NCI-H2081 treated with DMSO at 0.1 percent for 48 hours (cell line): ENCODE measurements around the gene CCDC68.
"Not testable (repeated sequence)": the region's sequence is repeated elsewhere in the genome, so short reads cannot be mapped to it uniquely, and the experiment has no call there.

Source experiments
- DNase-seq: peaks from one replicate; lab custom pipeline; 2025; lab: John Stamatoyannopoulos, UW

Gene CCDC68

DNA sequence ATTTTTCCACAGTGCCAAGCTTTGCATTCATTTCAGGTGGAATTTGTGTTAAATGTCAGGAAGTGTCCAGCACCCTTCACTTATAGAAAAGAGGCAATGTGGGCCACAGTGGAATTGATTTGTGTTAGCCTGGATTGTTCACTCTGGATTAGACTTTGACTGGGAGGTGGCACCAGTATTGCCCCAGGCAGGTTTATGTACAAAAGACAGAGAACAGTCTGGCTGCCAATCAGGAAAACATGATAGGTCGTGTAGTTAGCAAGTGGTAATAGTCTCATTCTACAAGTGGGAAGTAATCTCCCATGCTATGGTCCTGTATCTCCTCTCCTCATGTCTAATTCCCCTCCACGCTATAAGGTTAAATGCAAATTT, 85.4 kb downstream of the CCDC68 start:
- no peak for DNase-seq

DNA sequence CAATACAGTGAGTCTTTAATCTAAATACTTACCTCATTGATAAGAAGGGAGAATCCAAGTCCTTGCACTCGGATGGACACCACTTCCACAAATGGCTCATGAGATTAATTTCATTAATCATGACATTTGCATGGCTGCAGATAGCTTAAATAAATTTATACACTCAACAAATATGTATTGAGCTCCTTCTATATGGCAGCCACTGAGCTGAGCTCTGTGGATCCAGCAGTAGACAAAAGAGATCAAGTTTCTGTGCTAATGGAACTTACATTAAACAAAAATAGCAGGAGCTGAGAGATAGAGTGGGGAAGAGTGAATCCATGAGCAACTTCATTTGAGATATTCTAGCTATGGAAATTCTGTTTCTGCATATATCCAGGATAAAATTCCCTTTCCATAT, 86.6 kb downstream of the CCDC68 start:
- no peak for DNase-seq

DNA sequence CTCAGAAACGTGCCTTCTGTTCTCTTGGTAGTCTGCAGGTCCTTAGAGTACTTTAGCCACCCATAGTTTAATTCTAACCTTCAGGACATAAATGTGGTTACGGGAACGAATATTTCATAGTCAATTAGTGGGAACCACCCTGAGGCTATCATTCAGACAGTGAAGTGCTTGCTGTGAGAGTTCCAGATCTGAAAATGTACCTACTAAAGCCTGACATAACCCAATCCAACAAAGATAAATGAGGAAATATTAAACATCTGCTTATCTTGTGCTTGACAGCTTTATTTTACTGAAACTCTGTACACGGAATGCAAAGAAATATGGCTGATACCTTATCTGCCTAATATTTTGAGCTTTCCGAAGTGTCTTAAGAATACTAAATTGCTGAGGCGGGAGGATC, 88.0 kb downstream of the CCDC68 start:
- DNase-seq = no peak

DNA sequence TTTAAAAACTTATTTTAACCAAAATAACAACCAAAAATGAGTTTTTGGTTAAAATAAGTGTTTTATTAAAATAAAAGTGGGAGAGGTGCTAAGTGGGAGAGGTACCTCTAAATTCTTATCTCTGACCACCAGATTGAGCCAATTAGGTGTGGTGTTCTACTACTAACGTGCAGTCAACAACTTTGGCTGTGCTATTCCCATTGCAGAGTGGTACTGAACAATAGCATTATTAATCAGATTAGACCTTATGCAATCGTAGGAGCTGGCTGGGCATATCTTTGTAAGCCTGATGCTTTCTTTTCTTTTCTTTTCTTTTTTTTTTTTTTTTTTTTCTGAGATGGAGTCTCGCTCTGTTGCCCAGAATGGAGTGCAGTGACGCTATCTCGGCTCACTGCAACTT, 92.1 kb downstream of the CCDC68 start:
- DNase-seq = no peak

DNA sequence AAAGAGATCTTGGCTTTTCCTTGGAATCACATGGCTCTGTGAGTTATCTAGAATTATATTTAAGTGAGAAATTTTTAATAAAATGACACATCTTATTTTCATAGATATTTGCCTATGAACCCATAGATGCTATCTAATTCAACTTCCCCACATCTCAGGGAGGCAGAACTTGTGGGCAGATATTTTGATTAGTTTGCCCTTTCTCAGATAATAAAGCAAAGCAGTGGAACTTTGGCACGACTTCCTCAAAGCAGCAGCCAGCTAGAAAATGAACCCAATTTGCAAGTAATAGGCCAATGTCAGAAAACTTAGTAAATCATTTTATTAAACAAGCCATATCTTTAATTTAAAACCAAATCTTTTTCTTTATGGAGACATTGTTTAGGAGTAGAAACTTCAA, 98.3 kb downstream of the CCDC68 start:
- no peak for DNase-seq

DNA sequence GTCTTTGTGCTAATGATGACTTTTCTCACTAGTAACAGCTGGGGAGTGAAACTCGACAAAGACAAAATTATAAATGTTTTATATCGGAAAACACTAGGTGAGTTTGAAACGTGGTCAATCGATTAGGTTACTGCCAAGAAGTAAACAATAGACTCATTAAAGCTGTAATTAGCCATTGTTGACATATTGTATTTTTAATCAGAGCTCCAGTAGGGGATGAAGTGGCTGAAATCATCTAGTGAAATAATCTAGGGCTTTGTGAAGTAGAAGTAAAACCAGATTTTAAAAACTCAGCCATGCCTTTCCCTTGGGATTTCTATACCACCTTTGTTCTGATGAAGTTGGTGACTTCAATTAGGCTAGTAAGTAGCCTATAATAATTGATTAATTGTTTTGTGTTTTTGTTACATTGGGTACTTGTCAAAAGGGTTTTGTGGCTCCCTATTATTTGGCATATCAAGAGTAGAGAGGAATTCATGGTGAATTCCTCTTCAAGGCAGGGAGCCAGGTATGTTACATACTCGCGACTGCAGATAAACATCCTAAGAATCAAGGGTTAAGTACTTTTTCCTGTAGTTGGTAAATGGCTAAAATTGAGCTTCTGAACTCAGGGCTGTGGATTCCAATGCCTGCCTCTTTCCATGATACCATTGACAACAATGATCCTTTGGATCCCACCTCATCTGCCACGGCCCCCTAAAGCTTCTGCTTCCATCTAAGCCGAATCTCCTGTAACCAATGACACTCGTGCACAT, 99.4 kb downstream of the CCDC68 start:
- no peak for DNase-seq

DNA sequence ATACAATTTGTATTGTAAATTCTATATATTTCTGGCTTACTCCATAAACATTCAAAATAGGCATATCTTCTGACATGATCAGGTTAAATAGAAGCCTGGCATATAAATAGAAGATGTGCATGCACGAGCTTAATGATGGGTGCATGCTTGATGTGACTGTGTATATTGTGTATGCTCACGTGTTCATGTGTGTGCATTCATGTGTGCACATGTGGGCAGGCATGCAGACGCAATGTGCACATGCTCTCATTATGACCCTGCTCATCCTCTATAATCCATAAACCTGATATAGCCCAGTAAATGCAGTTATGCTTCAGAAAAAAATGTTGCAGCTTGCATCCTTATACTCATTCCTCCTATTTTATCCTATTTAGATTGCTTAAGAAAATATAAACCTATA, 101.8 kb downstream of the CCDC68 start:
- no peak for DNase-seq

DNA sequence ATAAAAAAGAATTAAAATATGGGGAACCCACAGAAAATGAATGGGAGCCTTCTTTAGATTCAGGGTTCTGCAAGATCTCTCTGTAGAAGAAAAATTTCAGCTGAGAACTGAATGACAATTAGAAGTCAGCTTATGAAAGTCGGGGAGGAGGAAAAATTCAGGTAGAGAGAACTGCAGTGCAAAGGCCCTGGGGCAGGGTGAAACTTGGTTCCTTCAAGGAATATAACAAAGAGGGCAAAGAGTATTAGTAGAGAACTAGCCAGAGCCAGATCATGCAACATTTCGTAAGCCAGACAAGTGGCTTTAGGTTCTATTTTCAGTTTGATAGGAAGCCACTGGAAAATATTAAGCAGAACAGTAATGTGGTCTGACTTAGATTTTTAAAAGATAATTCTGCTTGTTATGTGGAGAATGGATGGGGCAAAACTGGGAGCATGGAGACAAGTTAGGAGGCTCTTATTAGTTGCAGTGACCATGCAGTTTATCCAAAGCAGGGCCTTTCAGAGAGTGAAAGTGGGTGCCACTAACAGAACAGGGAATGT, 103.1 kb downstream of the CCDC68 start:
- no peak for DNase-seq

DNA sequence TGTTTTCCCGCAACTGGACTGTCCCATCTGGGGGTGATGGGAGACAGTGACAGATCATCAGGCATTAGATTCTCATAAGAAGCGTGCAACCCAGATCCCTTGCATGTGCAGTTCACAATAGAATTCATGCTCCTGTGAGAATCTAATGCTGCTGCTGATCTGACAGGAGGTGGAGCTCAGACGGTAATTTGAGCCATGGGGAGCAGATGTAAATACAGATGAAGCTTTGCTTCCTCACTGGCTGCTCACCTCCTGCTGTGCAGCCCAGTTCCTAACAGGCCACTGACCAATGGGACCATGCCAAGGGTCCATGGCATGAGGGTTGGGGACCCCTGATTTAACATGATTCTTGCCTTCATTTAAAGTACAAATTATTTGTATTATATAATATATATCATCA, 104.2 kb downstream of the CCDC68 start:
- DNase-seq = not testable (repeated sequence)

DNA sequence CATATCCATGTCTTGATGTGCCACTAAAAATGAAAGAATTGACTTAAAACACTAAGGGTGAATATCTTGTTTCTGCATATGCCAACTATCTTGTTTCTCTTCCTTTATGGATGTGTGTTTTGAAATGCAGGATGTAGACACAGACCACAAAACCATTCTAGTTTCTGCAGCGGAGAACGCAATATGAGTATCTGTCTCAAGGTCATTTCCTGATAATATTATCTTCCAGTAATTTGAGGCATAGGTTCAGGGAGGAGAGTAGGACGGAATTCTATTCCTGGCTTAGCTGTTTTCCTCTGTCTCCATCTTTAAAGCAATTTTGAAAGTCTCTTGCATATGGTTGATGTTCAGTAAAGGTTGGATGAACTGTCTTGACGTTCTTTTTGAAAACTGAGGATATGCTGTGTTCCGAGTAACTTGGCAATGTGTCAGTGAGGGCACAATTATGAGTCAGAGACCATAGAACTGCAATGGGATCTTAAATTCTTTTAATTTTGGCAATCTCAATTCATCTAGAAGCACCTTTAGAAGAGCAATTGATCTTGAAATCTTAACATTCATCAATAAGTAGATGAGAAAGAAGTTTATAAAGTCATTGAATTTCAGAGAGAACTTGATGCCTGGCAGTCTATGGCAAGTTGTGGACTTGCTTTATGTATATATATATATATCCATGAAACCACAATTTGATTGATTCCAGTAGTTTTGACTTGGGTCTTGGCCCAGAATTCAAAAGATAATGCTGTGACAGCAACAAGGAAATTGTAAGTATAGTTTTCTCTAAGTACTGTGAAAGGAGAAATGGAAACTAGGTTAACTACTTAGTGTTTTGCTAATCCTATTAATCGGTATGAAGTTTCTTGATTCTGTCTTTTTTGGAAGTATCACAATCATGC, 106.2 kb downstream of the CCDC68 start:
- DNase-seq = no peak
